HepG2 (cell line): ENCODE measurements around the gene YIF1A. TPM values are rescaled to one million over a fixed set of nuclear protein-coding genes. Genes with fewer than 3 reads are reported as not detected.

Experiments used
- CHD2 ChIP-seq: IDR thresholded peaks from 2 replicates; pipeline ENCODE4 v1.6.1; 2011; ENCODE audit warnings: low read depth, low read length, improper control_type of control experiment
- DMAP1 ChIP-seq: IDR thresholded peaks from 2 replicates; pipeline ENCODE4 v1.6.1; 2016
- GABPB1 ChIP-seq: IDR thresholded peaks from 2 replicates; pipeline ENCODE4 v1.6.1; 2016; ENCODE audit warnings: mild to moderate bottlenecking, missing genetic modification reagents, moderate library complexity, missing compliant biosample characterization
- HOXD1 ChIP-seq: sonication (generic); formaldehyde crosslinking; IDR thresholded peaks from 2 replicates; pipeline ENCODE4 v1.5.0; 2020; ENCODE audit warnings: missing genetic modification reagents
- ISL2 ChIP-seq: sonication (generic); formaldehyde crosslinking; IDR thresholded peaks from 2 replicates; pipeline ENCODE4 v1.5.0; 2020; ENCODE audit warnings: missing genetic modification reagents
- MAX ChIP-seq: IDR thresholded peaks from 2 replicates; pipeline ENCODE4 v1.6.1; 2012; ENCODE audit warnings: inconsistent platforms
- RARG ChIP-seq: sonication (generic); formaldehyde crosslinking; IDR thresholded peaks from 2 replicates; pipeline ENCODE4 v1.4.0; 2020; ENCODE audit warnings: low read depth, mild to moderate bottlenecking, missing genetic modification reagents
- REL ChIP-seq: sonication (generic); formaldehyde crosslinking; conservative IDR thresholded peaks from 2 replicates; pipeline ENCODE4 v1.8.0; 2022; ENCODE audit warnings: mild to moderate bottlenecking, missing genetic modification reagents, moderate library complexity
- RXRA ChIP-seq: sonication (generic); formaldehyde crosslinking; IDR thresholded peaks from 2 replicates; pipeline ENCODE4 v1.5.1; 2020; ENCODE audit warnings: missing genetic modification reagents
- SRSF4 ChIP-seq: fragments of 200-400 bp; formaldehyde crosslinking; IDR thresholded peaks from one replicate; pipeline ENCODE4 v1.6.1; 2018; ENCODE audit warnings: mild to moderate bottlenecking, low read depth, low read length, moderate library complexity; ENCODE audit not compliant: poor library complexity, severe bottlenecking
- XRCC5 ChIP-seq: fragments of 200-400 bp; formaldehyde crosslinking; optimal IDR thresholded peaks from 2 replicates; pipeline ENCODE3; 2017; ENCODE audit warnings: mild to moderate bottlenecking, low read length
- ZBTB14 ChIP-seq: sonication (generic); formaldehyde crosslinking; IDR thresholded peaks from 2 replicates; pipeline ENCODE4 v1.4.0; 2020; ENCODE audit warnings: missing genetic modification reagents
- ZNF3 ChIP-seq: IDR thresholded peaks from 2 replicates; pipeline ENCODE4 v1.7.0; 2017; ENCODE audit warnings: inconsistent platforms
- ZNF382 ChIP-seq: sonication (generic); formaldehyde crosslinking; IDR thresholded peaks from 2 replicates; pipeline ENCODE4 v1.5.0; 2020; ENCODE audit warnings: missing genetic modification reagents, mild to moderate bottlenecking, borderline replicate concordance
- polyA plus RNA-seq, 8 experiments: library from polyadenylated mRNA; depleted of rRNA in 3 of 8; stranded (reverse) in 7 of 8; unstranded in 1 of 8; fragments of >200 nt; fragmentation: Illumina TruSeq in 4 of 8; extraction: Trizol in 4 of 8; gene quantifications; 2 replicates each; pipeline versions ENCODE4 v1.2.1 to v1.2.3, GENCODE V29; 2011 to 2016; ENCODE audit warnings: low read depth in 4 of 8, missing spikeins in 1 of 8, mixed read lengths in 1 of 8; ENCODE audit not compliant: insufficient read depth in 1 of 8
- total RNA-seq, 5 experiments: library from RNA; depleted of rRNA; stranded (reverse); fragments of >200 nt; fragmentation: Illumina TruSeq; extraction: Trizol; gene quantifications; 2 replicates each; pipeline ENCODE4 v1.2.3, GENCODE V29; 2016; ENCODE audit warnings: low read depth in 1 of 5
- TF ChIP-seq, protein P1 (sequence below): sonication (generic); formaldehyde crosslinking; IDR thresholded peaks from 2 replicates; pipeline ENCODE4 v1.4.0; 2020; ENCODE audit warnings: mild to moderate bottlenecking, missing genetic modification reagents, borderline replicate concordance
- TF ChIP-seq, protein P2 (sequence below): sonication (generic); formaldehyde crosslinking; IDR thresholded peaks from 2 replicates; pipeline ENCODE4 v1.5.1; 2020; ENCODE audit warnings: mild to moderate bottlenecking, missing genetic modification reagents, borderline replicate concordance
- TF ChIP-seq, protein P3 (sequence below): sonication (generic); formaldehyde crosslinking; IDR thresholded peaks from 2 replicates; pipeline ENCODE4 v1.4.0; 2020; ENCODE audit warnings: missing genetic modification reagents

The YIF1A gene
- total and polyA plus RNA-seq, 2 of the 13 experiments (the other 11 are each of a cell fraction or from before 2014, with no cell fraction given): 133 to 145 TPM

DNA sequence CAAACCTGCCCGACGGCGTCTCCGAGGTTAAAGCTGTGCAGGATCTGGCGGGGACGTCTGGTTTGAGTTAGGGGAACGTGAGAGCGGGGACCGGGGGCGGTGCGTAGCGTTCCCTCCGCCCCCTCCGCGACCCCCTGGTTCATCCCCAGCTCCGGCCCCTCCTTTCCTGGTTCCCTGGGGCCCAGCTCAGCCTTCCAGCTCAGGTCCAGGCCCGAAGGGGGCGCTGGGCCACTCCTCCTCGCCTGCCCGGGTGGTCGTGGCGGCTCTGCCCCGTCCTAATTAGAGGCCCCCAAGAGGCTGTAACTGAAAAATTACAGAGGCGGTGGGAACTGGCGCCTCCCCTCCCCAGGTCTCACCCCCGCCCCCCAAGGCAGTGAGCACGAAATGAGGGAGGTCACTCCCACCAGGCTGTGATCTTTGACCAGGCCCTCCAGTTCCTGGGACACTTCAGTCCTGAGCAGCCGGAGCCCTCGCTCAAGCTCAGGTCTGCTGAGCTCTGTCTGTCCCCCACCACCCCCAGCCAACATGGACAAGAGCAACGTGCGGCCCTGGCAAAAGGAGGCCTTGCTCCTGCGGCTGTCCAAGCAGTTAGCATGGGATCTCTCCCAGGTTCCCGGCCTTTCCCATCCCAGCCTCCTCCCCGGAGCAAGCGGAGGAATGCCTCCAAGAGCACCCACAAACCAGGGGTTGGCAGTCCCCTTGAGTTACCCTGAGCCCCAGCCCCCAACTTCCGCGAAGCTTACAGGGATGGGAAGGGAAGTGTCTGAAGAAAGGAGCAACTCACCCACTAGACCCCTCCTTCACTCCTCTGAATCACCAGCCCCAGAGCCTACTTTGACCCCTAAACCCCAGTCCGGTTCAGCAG is 24.6 kb upstream of the YIF1A start (continued):
- TF ChIP-seq, protein P1, sequence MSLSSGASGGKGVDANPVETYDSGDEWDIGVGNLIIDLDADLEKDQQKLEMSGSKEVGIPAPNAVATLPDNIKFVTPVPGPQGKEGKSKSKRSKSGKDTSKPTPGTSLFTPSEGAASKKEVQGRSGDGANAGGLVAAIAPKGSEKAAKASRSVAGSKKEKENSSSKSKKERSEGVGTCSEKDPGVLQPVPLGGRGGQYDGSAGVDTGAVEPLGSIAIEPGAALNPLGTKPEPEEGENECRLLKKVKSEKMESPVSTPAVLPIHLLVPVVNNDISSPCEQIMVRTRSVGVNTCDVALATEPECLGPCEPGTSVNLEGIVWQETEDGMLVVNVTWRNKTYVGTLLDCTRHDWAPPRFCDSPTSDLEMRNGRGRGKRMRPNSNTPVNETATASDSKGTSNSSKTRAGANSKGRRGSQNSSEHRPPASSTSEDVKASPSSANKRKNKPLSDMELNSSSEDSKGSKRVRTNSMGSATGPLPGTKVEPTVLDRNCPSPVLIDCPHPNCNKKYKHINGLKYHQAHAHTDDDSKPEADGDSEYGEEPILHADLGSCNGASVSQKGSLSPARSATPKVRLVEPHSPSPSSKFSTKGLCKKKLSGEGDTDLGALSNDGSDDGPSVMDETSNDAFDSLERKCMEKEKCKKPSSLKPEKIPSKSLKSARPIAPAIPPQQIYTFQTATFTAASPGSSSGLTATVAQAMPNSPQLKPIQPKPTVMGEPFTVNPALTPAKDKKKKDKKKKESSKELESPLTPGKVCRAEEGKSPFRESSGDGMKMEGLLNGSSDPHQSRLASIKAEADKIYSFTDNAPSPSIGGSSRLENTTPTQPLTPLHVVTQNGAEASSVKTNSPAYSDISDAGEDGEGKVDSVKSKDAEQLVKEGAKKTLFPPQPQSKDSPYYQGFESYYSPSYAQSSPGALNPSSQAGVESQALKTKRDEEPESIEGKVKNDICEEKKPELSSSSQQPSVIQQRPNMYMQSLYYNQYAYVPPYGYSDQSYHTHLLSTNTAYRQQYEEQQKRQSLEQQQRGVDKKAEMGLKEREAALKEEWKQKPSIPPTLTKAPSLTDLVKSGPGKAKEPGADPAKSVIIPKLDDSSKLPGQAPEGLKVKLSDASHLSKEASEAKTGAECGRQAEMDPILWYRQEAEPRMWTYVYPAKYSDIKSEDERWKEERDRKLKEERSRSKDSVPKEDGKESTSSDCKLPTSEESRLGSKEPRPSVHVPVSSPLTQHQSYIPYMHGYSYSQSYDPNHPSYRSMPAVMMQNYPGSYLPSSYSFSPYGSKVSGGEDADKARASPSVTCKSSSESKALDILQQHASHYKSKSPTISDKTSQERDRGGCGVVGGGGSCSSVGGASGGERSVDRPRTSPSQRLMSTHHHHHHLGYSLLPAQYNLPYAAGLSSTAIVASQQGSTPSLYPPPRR (CRISPR knock-in tag): no peak
- TF ChIP-seq ZNF3: no peak
- no peak for TF ChIP-seq ZNF382 (CRISPR knock-in tag)
- TF ChIP-seq SRSF4: no peak
- 0 out of 2 replicates have a peak, but pooled peaks have one; percentile 41 for TF ChIP-seq DMAP1 (CRISPR knock-in tag)
- TF ChIP-seq, protein P2, sequence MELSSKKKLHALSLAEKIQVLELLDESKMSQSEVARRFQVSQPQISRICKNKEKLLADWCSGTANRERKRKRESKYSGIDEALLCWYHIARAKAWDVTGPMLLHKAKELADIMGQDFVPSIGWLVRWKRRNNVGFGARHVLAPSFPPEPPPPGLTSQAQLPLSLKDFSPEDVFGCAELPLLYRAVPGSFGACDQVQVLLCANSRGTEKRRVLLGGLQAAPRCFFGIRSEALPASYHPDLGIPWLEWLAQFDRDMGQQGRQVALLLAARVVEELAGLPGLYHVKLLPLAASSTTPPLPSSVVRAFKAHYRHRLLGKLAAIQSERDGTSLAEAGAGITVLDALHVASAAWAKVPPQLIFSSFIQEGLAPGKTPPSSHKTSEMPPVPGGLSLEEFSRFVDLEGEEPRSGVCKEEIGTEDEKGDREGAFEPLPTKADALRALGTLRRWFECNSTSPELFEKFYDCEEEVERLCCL (CRISPR knock-in tag): 0 out of 2 replicates have a peak, but pooled peaks have one; percentile 26
- no peak for TF ChIP-seq ISL2 (CRISPR knock-in tag)
- TF ChIP-seq REL (CRISPR knock-in tag): no peak
- TF ChIP-seq GABPB1 (CRISPR knock-in tag): peak; percentile 9; the same call in 1 of the 2 replicates
- no peak for TF ChIP-seq ZBTB14
- no peak for TF ChIP-seq RARG (CRISPR knock-in tag)
- TF ChIP-seq XRCC5: no peak
- no peak; the same call in 1 of the 2 replicates for TF ChIP-seq RXRA (CRISPR knock-in tag)
- TF ChIP-seq, protein P3, sequence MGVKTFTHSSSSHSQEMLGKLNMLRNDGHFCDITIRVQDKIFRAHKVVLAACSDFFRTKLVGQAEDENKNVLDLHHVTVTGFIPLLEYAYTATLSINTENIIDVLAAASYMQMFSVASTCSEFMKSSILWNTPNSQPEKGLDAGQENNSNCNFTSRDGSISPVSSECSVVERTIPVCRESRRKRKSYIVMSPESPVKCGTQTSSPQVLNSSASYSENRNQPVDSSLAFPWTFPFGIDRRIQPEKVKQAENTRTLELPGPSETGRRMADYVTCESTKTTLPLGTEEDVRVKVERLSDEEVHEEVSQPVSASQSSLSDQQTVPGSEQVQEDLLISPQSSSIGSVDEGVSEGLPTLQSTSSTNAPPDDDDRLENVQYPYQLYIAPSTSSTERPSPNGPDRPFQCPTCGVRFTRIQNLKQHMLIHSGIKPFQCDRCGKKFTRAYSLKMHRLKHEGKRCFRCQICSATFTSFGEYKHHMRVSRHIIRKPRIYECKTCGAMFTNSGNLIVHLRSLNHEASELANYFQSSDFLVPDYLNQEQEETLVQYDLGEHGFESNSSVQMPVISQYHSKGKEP (CRISPR knock-in tag): no peak
- peak; percentile 30; the same call in 1 of the 2 replicates for TF ChIP-seq MAX
- TF ChIP-seq CHD2: no peak
- TF ChIP-seq HOXD1 (CRISPR knock-in tag): no peak
